Parathyroid adenoma (tissue), 2 donors: Measurements from ENCODE around the gene RRM1.
"Not testable (repeated sequence)": the region's sequence is repeated elsewhere in the genome, so short reads cannot be mapped to it uniquely, and the experiment has no call there.

Source experiments
- H2AFZ ChIP-seq: fragments of 300-600 bp; sonication (generic); one replicate; pipeline ENCODE4 v1.7.0; 2017; ENCODE audit warnings: antibody characterized with exemption, mild to moderate bottlenecking
- H3K27ac ChIP-seq: fragments of 300-600 bp; sonication (generic); one replicate; pipeline ENCODE4 v1.7.0; 2017
- H3K27me3 ChIP-seq: fragments of 300-600 bp; sonication (generic); one replicate; pipeline ENCODE4 v1.7.0; 2017; ENCODE audit warnings: low read length; ENCODE audit not compliant: control insufficient read depth, insufficient read depth
- H3K36me3 ChIP-seq: fragments of 300-600 bp; sonication (generic); one replicate; pipeline ENCODE4 v1.7.0; 2017; ENCODE audit warnings: low read length; ENCODE audit not compliant: control insufficient read depth, insufficient read depth
- H3K4me1 ChIP-seq: fragments of 300-600 bp; sonication (generic); one replicate; pipeline ENCODE4 v1.7.0; 2017; ENCODE audit warnings: control low read depth
- H3K4me2 ChIP-seq: fragments of 300-600 bp; sonication (generic); one replicate; pipeline ENCODE4 v1.7.0; 2017; ENCODE audit warnings: low read length
- H3K4me3 ChIP-seq: fragments of 300-600 bp; sonication (generic); one replicate; pipeline ENCODE4 v1.7.0; 2017; ENCODE audit warnings: low read depth, low read length
- H3K79me2 ChIP-seq: fragments of 300-600 bp; sonication (generic); one replicate; pipeline ENCODE4 v1.7.0; 2017; ENCODE audit warnings: control low read depth
- H3K9ac ChIP-seq: fragments of 300-600 bp; sonication (generic); one replicate; pipeline ENCODE4 v1.7.0; 2017; ENCODE audit warnings: mild to moderate bottlenecking
- H3K9me3 ChIP-seq: fragments of 300-600 bp; sonication (generic); one replicate; pipeline ENCODE4 v1.7.0; 2017; ENCODE audit warnings: low read length; ENCODE audit not compliant: control insufficient read depth
- CTCF ChIP-seq: fragments of 300-600 bp; sonication (generic); IDR thresholded peaks from one replicate; pipeline ENCODE4 v1.7.0; 2017; ENCODE audit warnings: antibody characterized with exemption, mild to moderate bottlenecking
- donor health status: primary hyperparathyroidism.

RRM1 gene

GRCh38 chr11:4154503-4154902 is 59.9 kb downstream of the RRM1 start:
- no peak overlapping the region for H3K9ac ChIP-seq
- H3K36me3 ChIP-seq: no peaks in the 10 kb centered on the region
- no peaks in the 10 kb centered on the region for H3K79me2 ChIP-seq
- no peak overlapping the region for H3K27ac ChIP-seq
- no peak overlapping the region for H3K4me2 ChIP-seq
- TF ChIP-seq CTCF: no peak
- no peak overlapping the region for H2AFZ ChIP-seq
- no peaks in the 10 kb centered on the region for H3K9me3 ChIP-seq
- no peaks in the 10 kb centered on the region for H3K4me1 ChIP-seq
- H3K4me3 ChIP-seq: no peak overlapping the region
- H3K27me3 ChIP-seq: no peaks in the 10 kb centered on the region

GRCh38 chr11:4156571-4156970 is 62.0 kb downstream of the RRM1 start:
- Histone ChIP-seq H3K36me3 (no peaks in the 10 kb centered on the region), H3K9me3 (no peaks in the 10 kb centered on the region), H3K4me1 (no peaks in the 10 kb centered on the region), H3K79me2 (no peaks in the 10 kb centered on the region), H3K4me3 (no peak overlapping the region), H3K27me3 (no peaks in the 10 kb centered on the region), H3K4me2 (no peak overlapping the region), H2AFZ (no peak overlapping the region), H3K9ac (no peak overlapping the region), H3K27ac (no peak overlapping the region)
- TF ChIP-seq CTCF: no peak

- not testable (repeated sequence) for H3K9ac ChIP-seq, H3K27me3 ChIP-seq, H3K4me3 ChIP-seq, H3K4me2 ChIP-seq, H3K36me3 ChIP-seq, H2AFZ ChIP-seq, H3K9me3 ChIP-seq, H3K79me2 ChIP-seq, H3K27ac ChIP-seq, H3K4me1 ChIP-seq
Measured at GRCh38 chr11:4158818-4159217, 64.2 kb downstream of the RRM1 start.

GRCh38 chr11:4161305-4161704 is 66.7 kb downstream of the RRM1 start:
- no peak for TF ChIP-seq CTCF
- H3K27me3 ChIP-seq: no peaks in the 10 kb centered on the region
- H3K36me3 ChIP-seq: no peaks in the 10 kb centered on the region
- no peak overlapping the region for H3K4me2 ChIP-seq
- no peaks in the 10 kb centered on the region for H3K9me3 ChIP-seq
- H3K4me3 ChIP-seq: no peak overlapping the region
- no peak overlapping the region for H3K27ac ChIP-seq
- no peak overlapping the region for H2AFZ ChIP-seq
- no peaks in the 10 kb centered on the region for H3K79me2 ChIP-seq
- no peaks in the 10 kb centered on the region for H3K4me1 ChIP-seq
- H3K9ac ChIP-seq: no peak overlapping the region

- no peaks in the 10 kb centered on the region for H3K36me3 ChIP-seq
- no peak overlapping the region for H3K4me3 ChIP-seq
- no peaks in the 10 kb centered on the region for H3K27me3 ChIP-seq
- TF ChIP-seq CTCF: no peak
- no peak overlapping the region for H3K4me2 ChIP-seq
- H3K27ac ChIP-seq: no peak overlapping the region
- H3K4me1 ChIP-seq: no peaks in the 10 kb centered on the region
- H3K9ac ChIP-seq: no peak overlapping the region
- H3K9me3 ChIP-seq: no peaks in the 10 kb centered on the region
- H2AFZ ChIP-seq: no peak overlapping the region
- no peaks in the 10 kb centered on the region for H3K79me2 ChIP-seq
Measured at GRCh38 chr11:4164884-4165590, 70.4 kb downstream of the RRM1 start.
